Lower leg skin (tissue), 3 donors: ENCODE measurements around the gene LMOD1.

Experiments
- POLR2A ChIP-seq, 2 donors: fragments of 450-650 bp; IDR thresholded peaks; one replicate each; pipeline ENCODE4 v1.6.1; 2016 to 2017; ENCODE audit warnings: antibody characterized with exemption in 2 of 2, mild to moderate bottlenecking in 1 of 2, moderate library complexity in 1 of 2
- TF ChIP-seq, protein P1 (sequence below), 3 donors: fragments of 450-650 bp; IDR thresholded peaks; one replicate each; pipeline ENCODE4 v1.5.1; 2016; ENCODE audit warnings: antibody characterized with exemption in 3 of 3, mild to moderate bottlenecking in 3 of 3, moderate library complexity in 2 of 3

- TF ChIP-seq, protein P1, sequence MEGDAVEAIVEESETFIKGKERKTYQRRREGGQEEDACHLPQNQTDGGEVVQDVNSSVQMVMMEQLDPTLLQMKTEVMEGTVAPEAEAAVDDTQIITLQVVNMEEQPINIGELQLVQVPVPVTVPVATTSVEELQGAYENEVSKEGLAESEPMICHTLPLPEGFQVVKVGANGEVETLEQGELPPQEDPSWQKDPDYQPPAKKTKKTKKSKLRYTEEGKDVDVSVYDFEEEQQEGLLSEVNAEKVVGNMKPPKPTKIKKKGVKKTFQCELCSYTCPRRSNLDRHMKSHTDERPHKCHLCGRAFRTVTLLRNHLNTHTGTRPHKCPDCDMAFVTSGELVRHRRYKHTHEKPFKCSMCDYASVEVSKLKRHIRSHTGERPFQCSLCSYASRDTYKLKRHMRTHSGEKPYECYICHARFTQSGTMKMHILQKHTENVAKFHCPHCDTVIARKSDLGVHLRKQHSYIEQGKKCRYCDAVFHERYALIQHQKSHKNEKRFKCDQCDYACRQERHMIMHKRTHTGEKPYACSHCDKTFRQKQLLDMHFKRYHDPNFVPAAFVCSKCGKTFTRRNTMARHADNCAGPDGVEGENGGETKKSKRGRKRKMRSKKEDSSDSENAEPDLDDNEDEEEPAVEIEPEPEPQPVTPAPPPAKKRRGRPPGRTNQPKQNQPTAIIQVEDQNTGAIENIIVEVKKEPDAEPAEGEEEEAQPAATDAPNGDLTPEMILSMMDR (IDR thresholded peaks at IDR 0.05), result no peak
- no peak for TF ChIP-seq POLR2A (IDR thresholded peaks at IDR 0.05)
Measured at GRCh38 chr1:201930137-201930536, 16.2 kb downstream of the LMOD1 start.
